Kidney epithelial cell (primary cell): ENCODE data around the gene SNCG. TPM values are rescaled to one million over a fixed set of nuclear protein-coding genes. Genes with fewer than 3 reads are reported as not detected.
"Not testable (repeated sequence)": the region's sequence is repeated elsewhere in the genome, so short reads cannot be mapped to it uniquely, and the experiment has no call there.

Experiments used
- DNase-seq: peaks from one replicate; pipeline ENCODE4 v3.0.0-alpha.2; 2010; ENCODE audit warnings: low read depth
- H3K27me3 ChIP-seq: 2 replicates; pipeline ENCODE4 v1.6.0; 2011; ENCODE audit warnings: low read length; ENCODE audit not compliant: control insufficient read depth, insufficient read depth
- H3K36me3 ChIP-seq: 2 replicates; pipeline ENCODE4 v1.5.1; 2011; ENCODE audit warnings: low read length; ENCODE audit not compliant: control insufficient read depth, insufficient read depth
- H3K4me3 ChIP-seq: 2 replicates; pipeline ENCODE4 v1.5.1; 2011; ENCODE audit warnings: low read depth, mild to moderate bottlenecking, control low read depth, low read length
- CTCF ChIP-seq: IDR thresholded peaks from 2 replicates; pipeline ENCODE4 v1.5.1; 2011; ENCODE audit warnings: mild to moderate bottlenecking, moderate library complexity, low read length, control low read depth, inconsistent platforms; ENCODE audit not compliant: insufficient read depth, poor library complexity, severe bottlenecking
- total RNA-seq: library from RNA; depleted of rRNA; stranded (reverse); fragments of >200 nt; gene quantifications from 2 replicates; pipeline ENCODE4 v1.2.3, GENCODE V29; 2015

The SNCG gene
- total RNA-seq, 1 donor from 2014 or later: not detected

- Histone ChIP-seq H3K4me3 (no peak overlapping the region), H3K36me3 (no peaks in the 10 kb centered on the region), H3K27me3 (no peaks in the 10 kb centered on the region)
- no peak for TF ChIP-seq CTCF
- DNase-seq: no peak
These were observed 34.5 kb downstream of the SNCG start for GRCh38 chr10:86992929-86993328.

- DNase-seq, H3K27me3 ChIP-seq, H3K36me3 ChIP-seq, H3K4me3 ChIP-seq: not testable (repeated sequence)
These were observed 41.5 kb downstream of the SNCG start for GRCh38 chr10:86999802-87000403.

GRCh38 chr10:87000491-87000890, 42.1 kb downstream of the SNCG start:
- H3K27me3 ChIP-seq: no peaks in the 10 kb centered on the region
- no peaks in the 10 kb centered on the region for H3K36me3 ChIP-seq
- no peak for TF ChIP-seq CTCF
- H3K4me3 ChIP-seq: no peak overlapping the region
- no peak for DNase-seq

GRCh38 chr10:87007124-87007523, 48.7 kb downstream of the SNCG start:
- H3K4me3 ChIP-seq, DNase-seq, H3K27me3 ChIP-seq, H3K36me3 ChIP-seq: not testable (repeated sequence)

GRCh38 chr10:87007674-87008073, 49.3 kb downstream of the SNCG start:
- H3K4me3 ChIP-seq, DNase-seq, H3K36me3 ChIP-seq, H3K27me3 ChIP-seq: not testable (repeated sequence)

GRCh38 chr10:87008303-87008702, 49.9 kb downstream of the SNCG start:
- DNase-seq, H3K4me3 ChIP-seq, H3K36me3 ChIP-seq, H3K27me3 ChIP-seq: not testable (repeated sequence)

GRCh38 chr10:87009134-87009696, 50.8 kb downstream of the SNCG start:
- not testable (repeated sequence) for H3K27me3 ChIP-seq, H3K36me3 ChIP-seq, H3K4me3 ChIP-seq, DNase-seq

Other genes with a start within 250 kb of the SNCG start
- gene BMPR1A, start 202.0 kb upstream of the SNCG start, total RNA-seq: 22.1 and 38.1 TPM in 2 replicates
- gene MMRN2, start 984 bp upstream of the SNCG start, total RNA-seq: 0.08 and 0.14 TPM in 2 replicates
- gene ADIRF, start 9.9 kb downstream of the SNCG start, total RNA-seq: 0.41 TPM in 1 of 2 replicates, not detected in the other
- not detected in 2 replicates for gene FAM25A, start 61.7 kb downstream of the SNCG start, total RNA-seq
- gene GLUD1, start 136.2 kb downstream of the SNCG start, total RNA-seq: 91.9 and 94.5 TPM in 2 replicates
- 17.9 and 26.4 TPM in 2 replicates for gene SHLD2, start 136.6 kb downstream of the SNCG start, total RNA-seq